HG03460 (cell line): ENCODE measurements around the gene HLX.

Experiments
- ATAC-seq: cut with Tn5 transposase; IDR thresholded peaks from one replicate; pipeline ENCODE4 v1.9.1; 2021; ENCODE audit not compliant: unreplicated experiment

The HLX gene

GRCh38 chr1:220879076-220879508 is at the start of gene HLX:
Gene HLX (plus strand): TSS chr1:220879443. CDS start chr1:220879858, 415 bp downstream.
- ATAC-seq = peak; percentile 66

- ATAC-seq = no peak
Measured at GRCh38 chr1:220833436-220833835, 45.8 kb upstream of the HLX start.

- no peak for ATAC-seq
Measured at GRCh38 chr1:220834155-220834870, 44.9 kb upstream of the HLX start.

GRCh38 chr1:220838578-220838977 is 40.7 kb upstream of the HLX start:
- ATAC-seq = no peak

- ATAC-seq = no peak
Measured at GRCh38 chr1:220839474-220839873, 39.8 kb upstream of the HLX start.

GRCh38 chr1:220841293-220841692 is 38.0 kb upstream of the HLX start:
- ATAC-seq = no peak

- no peak for ATAC-seq
Measured at GRCh38 chr1:220843481-220844011, 35.7 kb upstream of the HLX start.

GRCh38 chr1:220852408-220852807 is 26.8 kb upstream of the HLX start:
- no peak for ATAC-seq

- ATAC-seq = no peak
Measured at GRCh38 chr1:220872296-220872695, 6.9 kb upstream of the HLX start.

GRCh38 chr1:220873087-220873486 is 6.2 kb upstream of the HLX start:
- ATAC-seq = no peak

- no peak for ATAC-seq
Measured at GRCh38 chr1:220873868-220874655, 5.2 kb upstream of the HLX start.

- ATAC-seq = no peak
Measured at GRCh38 chr1:220875260-220875659, 4.0 kb upstream of the HLX start.

- no peak for ATAC-seq
Measured at GRCh38 chr1:220876511-220877376, 2.5 kb upstream of the HLX start.

- no peak for ATAC-seq
Measured at GRCh38 chr1:220877377-220878095, 1.7 kb upstream of the HLX start.

- ATAC-seq = no peak
Measured at GRCh38 chr1:220878191-220879075, 810 bp upstream of the HLX start.

- no peak for ATAC-seq
Measured at GRCh38 chr1:220879509-220880361, 492 bp downstream of the HLX start.

- no peak for ATAC-seq
Measured at GRCh38 chr1:220880362-220880670, 1.1 kb downstream of the HLX start.

GRCh38 chr1:220880726-220881506 is 1.7 kb downstream of the HLX start:
- ATAC-seq = no peak
